Keratinocyte (primary cell): ENCODE measurements around the gene TNXB. TPM values are rescaled to one million over a fixed set of nuclear protein-coding genes. Genes with fewer than 3 reads are reported as not detected.
"Not testable (repeated sequence)": the region's sequence is repeated elsewhere in the genome, so short reads cannot be mapped to it uniquely, and the experiment has no call there.

Source experiments
- DNase-seq: peaks from one replicate; pipeline ENCODE4 v3.0.0-alpha.2; 2011; ENCODE audit warnings: low read depth, missing footprints, low spot score
- FAIRE-seq: peaks from 2 replicates; lab custom pipeline; 2011; peaks lifted over from hg19 to GRCh38; lab: Jason Lieb, UNC
- H2AFZ ChIP-seq: 2 replicates; pipeline ENCODE4 v1.6.0; 2012; ENCODE audit warnings: low read length, control low read depth, inconsistent platforms; ENCODE audit not compliant: control insufficient read depth
- H3K27ac ChIP-seq: 2 replicates; pipeline ENCODE4 v1.5.1; 2011; ENCODE audit warnings: low read length; ENCODE audit not compliant: control insufficient read depth, insufficient read depth
- H3K27me3 ChIP-seq: 3 replicates; pipeline ENCODE4 v1.6.0; 2011; ENCODE audit warnings: low read length; ENCODE audit not compliant: control insufficient read depth, insufficient read depth; ENCODE audit errors: extremely low read depth
- H3K36me3 ChIP-seq, 2 experiments: 2 replicates in 1 of 2; 3 replicates in 1 of 2; pipeline ENCODE4 v1.5.1; 2011; ENCODE audit warnings: low read length in 2 of 2, mild to moderate bottlenecking in 1 of 2; ENCODE audit not compliant: control insufficient read depth in 2 of 2, insufficient read depth in 2 of 2; ENCODE audit errors: extremely low read depth in 1 of 2
- H3K4me1 ChIP-seq: 3 replicates; pipeline ENCODE4 v1.5.1; 2011; ENCODE audit warnings: low read length; ENCODE audit not compliant: control insufficient read depth, insufficient read depth; ENCODE audit errors: extremely low read depth
- H3K4me2 ChIP-seq: 3 replicates; pipeline ENCODE4 v1.6.0; 2011; ENCODE audit warnings: low read depth, low read length; ENCODE audit not compliant: control insufficient read depth, insufficient read depth; ENCODE audit errors: extremely low read depth
- H3K4me3 ChIP-seq, 3 experiments: fragments of 200-600 bp in 1 of 3; sonication (generic) in 1 of 3; 2 replicates in 2 of 3; 3 replicates in 1 of 3; pipeline ENCODE4 v1.5.1; 2011 to 2016; ENCODE audit warnings: low read length in 3 of 3, mild to moderate bottlenecking in 3 of 3, control low read depth in 2 of 3, inconsistent platforms in 1 of 3, low read depth in 1 of 3, mixed read lengths in 1 of 3, mixed run types in 1 of 3, moderate library complexity in 1 of 3; ENCODE audit not compliant: control insufficient read depth in 2 of 3, insufficient read depth in 2 of 3; ENCODE audit errors: extremely low read depth in 1 of 3
- H3K79me2 ChIP-seq: 2 replicates; pipeline ENCODE4 v1.6.0; 2012; ENCODE audit warnings: low read length; ENCODE audit not compliant: control insufficient read depth, insufficient read depth
- H3K9ac ChIP-seq: 3 replicates; pipeline ENCODE4 v1.6.0; 2011; ENCODE audit warnings: low read length; ENCODE audit not compliant: control insufficient read depth, insufficient read depth; ENCODE audit errors: extremely low read depth
- H3K9me1 ChIP-seq: 3 replicates; pipeline ENCODE4 v1.6.0; 2011; ENCODE audit warnings: low read length; ENCODE audit not compliant: control insufficient read depth, insufficient read depth; ENCODE audit errors: extremely low read depth
- H3K9me3 ChIP-seq: 2 replicates; pipeline ENCODE4 v1.5.1; 2012; ENCODE audit warnings: low read depth, low read length; ENCODE audit not compliant: control insufficient read depth
- H4K20me1 ChIP-seq: 3 replicates; pipeline ENCODE4 v1.6.0; 2011; ENCODE audit warnings: low read length; ENCODE audit not compliant: control insufficient read depth, insufficient read depth; ENCODE audit errors: extremely low read depth
- CTCF ChIP-seq, 3 experiments: IDR thresholded peaks in 1 of 3; conservative IDR thresholded peaks in 1 of 3; optimal IDR thresholded peaks in 1 of 3; 2 replicates in 2 of 3; 3 replicates in 1 of 3; pipeline versions ENCODE3 to v1.5.1; 2011; ENCODE audit warnings: low read length in 3 of 3, mild to moderate bottlenecking in 3 of 3, moderate library complexity in 2 of 3, control low read depth in 1 of 3, inconsistent platforms in 1 of 3; ENCODE audit not compliant: insufficient read depth in 2 of 3; ENCODE audit errors: extremely low read depth in 1 of 3
- EZH2 ChIP-seq: IDR thresholded peaks from one replicate; pipeline ENCODE4 v1.6.1; 2012; ENCODE audit warnings: inconsistent platforms, mild to moderate bottlenecking, low read length, moderate library complexity
- dilution Hi-C: fragments of 300-500 bp; cut with MboI; formaldehyde crosslinking; loops from one replicate; pipeline ENCODE4 v1.7.0; 2020; ENCODE audit warnings: low sequenced_read_pairs; ENCODE audit not compliant: extremely low pct_ligation_motif_present
- polyA plus RNA-seq, 5 experiments: library from polyadenylated mRNA; depleted of rRNA in 3 of 5; stranded (reverse) in 3 of 5; stranded (forward) in 1 of 5; unstranded in 1 of 5; fragments of >200 nt; gene quantifications; 1 replicate in 1 of 5; 2 replicates in 3 of 5; 3 replicates in 1 of 5; pipeline versions ENCODE4 v1.2.1 to v1.2.3, GENCODE V29; 2011 to 2012; ENCODE audit warnings: missing spikeins in 2 of 5, low read depth in 1 of 5, low replicate concordance in 1 of 5

TNXB gene
- polyA plus RNA-seq, 1 donor (not counting 4 experiments of a cell fraction or from before 2014, with no cell fraction given): 0.25 TPM

GRCh38 chr6:32056254-32056653 is 52.9 kb downstream of the TNXB start:
- Histone ChIP-seq H3K9ac (no peak overlapping the region), H4K20me1 (no peaks in the 10 kb centered on the region), H3K4me1 (no peaks in the 10 kb centered on the region), H3K9me3 (no peaks in the 10 kb centered on the region), H3K4me3 (no peak overlapping the region), H3K27ac (no peak overlapping the region), H3K36me3 (no peaks in the 10 kb centered on the region), H3K79me2 (no peaks in the 10 kb centered on the region), H3K27me3 (peaks cover 3% of the 10 kb centered on the region), H3K9me1 (no peaks in the 10 kb centered on the region), H3K4me2 (no peak overlapping the region), H2AFZ (no peak overlapping the region)
- DNase-seq (no peak), FAIRE-seq (no peak)
- dilution Hi-C loops: no loop called here
- TF ChIP-seq EZH2 (no peak), CTCF (optimal IDR thresholded peaks at IDR 0.05 in 1 of 3, IDR thresholded peaks at IDR 0.05 in 1 of 3, conservative IDR thresholded peaks at IDR 0.05 in 1 of 3; ENCODE audit: extremely low read depth in 1 of 3, insufficient read depth in 2 of 3, low read length in 3 of 3) (no peak)

- H4K20me1 ChIP-seq, H3K79me2 ChIP-seq, H3K27ac ChIP-seq, H3K4me1 ChIP-seq, FAIRE-seq, DNase-seq, dilution Hi-C loops, H2AFZ ChIP-seq, H3K9me1 ChIP-seq, H3K36me3 ChIP-seq, H3K27me3 ChIP-seq, H3K4me3 ChIP-seq, H3K9me3 ChIP-seq, H3K9ac ChIP-seq, H3K4me2 ChIP-seq: not testable (repeated sequence)
Measured at GRCh38 chr6:32055756-32056155, 53.4 kb downstream of the TNXB start.

- DNase-seq, H3K79me2 ChIP-seq, FAIRE-seq, H3K4me3 ChIP-seq, H3K4me1 ChIP-seq, H3K27ac ChIP-seq, H2AFZ ChIP-seq, H4K20me1 ChIP-seq, H3K36me3 ChIP-seq, H3K27me3 ChIP-seq, H3K9ac ChIP-seq, H3K4me2 ChIP-seq, H3K9me3 ChIP-seq, H3K9me1 ChIP-seq, dilution Hi-C loops: not testable (repeated sequence)
Measured at GRCh38 chr6:32053314-32053713, 55.8 kb downstream of the TNXB start.

- H3K9me1 ChIP-seq, dilution Hi-C loops, H3K36me3 ChIP-seq, H4K20me1 ChIP-seq, H3K27ac ChIP-seq, H3K4me2 ChIP-seq, H3K4me1 ChIP-seq, H3K4me3 ChIP-seq, H3K9me3 ChIP-seq, H3K27me3 ChIP-seq, H3K9ac ChIP-seq, H3K79me2 ChIP-seq, FAIRE-seq, H2AFZ ChIP-seq, DNase-seq: not testable (repeated sequence)
Measured at GRCh38 chr6:32052626-32053025, 56.5 kb downstream of the TNXB start.
